BLaER1 (cell line): Measurements from ENCODE around the gene SH3BGR.
"Not testable (repeated sequence)": the region's sequence is repeated elsewhere in the genome, so short reads cannot be mapped to it uniquely, and the experiment has no call there.

Experiments
- H3K27ac ChIP-seq: shearing (Covaris generic); formaldehyde crosslinking; 2 replicates; pipeline ENCODE4 v1.8.1; 2022
- H3K27me3 ChIP-seq: shearing (Covaris generic); formaldehyde crosslinking; 2 replicates; pipeline ENCODE4 v1.8.1; 2022
- H3K36me3 ChIP-seq: shearing (Covaris generic); formaldehyde crosslinking; 2 replicates; pipeline ENCODE4 v1.8.1; 2022
- H3K4me1 ChIP-seq: shearing (Covaris generic); formaldehyde crosslinking; 2 replicates; pipeline ENCODE4 v1.8.1; 2022
- H3K4me2 ChIP-seq: shearing (Covaris generic); formaldehyde crosslinking; 2 replicates; pipeline ENCODE4 v1.8.1; 2022
- H3K4me3 ChIP-seq: shearing (Covaris generic); formaldehyde crosslinking; 2 replicates; pipeline ENCODE4 v1.8.1; 2022
- H3K9ac ChIP-seq: shearing (Covaris generic); formaldehyde crosslinking; 2 replicates; pipeline ENCODE4 v1.8.1; 2022
- H3K9me3 ChIP-seq: shearing (Covaris generic); formaldehyde crosslinking; 2 replicates; pipeline ENCODE4 v1.8.1; 2022
- H4K20me1 ChIP-seq: shearing (Covaris generic); formaldehyde crosslinking; 2 replicates; pipeline ENCODE4 v1.8.1; 2022
- Cebpa-rat ChIP-seq: shearing (Covaris generic); IDR thresholded peaks from 2 replicates; pipeline ENCODE4 v1.8.1; 2022

SH3BGR gene

GRCh38 chr21:39451332-39452206 is at the start of gene SH3BGR:
Gene SH3BGR (plus strand): TSS chr21:39451970. CDS start chr21:39452097, 127 bp downstream.
- H3K4me3 ChIP-seq: no peak within 1 kb of the TSS
- no peak within 1 kb of the TSS for H3K4me2 ChIP-seq

GRCh38 chr21:39406065-39406464 is 45.7 kb upstream of the SH3BGR start:
- Histone ChIP-seq H3K4me2 (no peak overlapping the region), H3K9me3 (peaks cover 16% of the 10 kb centered on the region), H3K4me1 (no peaks in the 10 kb centered on the region), H4K20me1 (no peaks in the 10 kb centered on the region), H3K27me3 (no peaks in the 10 kb centered on the region), H3K9ac (no peak overlapping the region), H3K36me3 (peaks cover 44% of the 10 kb centered on the region), H3K4me3 (no peak overlapping the region), H3K27ac (no peak overlapping the region)
- TF ChIP-seq Cebpa-rat: no peak

More at GRCh38 chr21:39451332-39452206, at the start of gene SH3BGR:
- Histone ChIP-seq H3K4me1 (no peaks in the 10 kb centered on the region), H3K9me3 (no peaks in the 10 kb centered on the region), H3K27me3 (no peaks in the 10 kb centered on the region), H4K20me1 (no peaks in the 10 kb centered on the region), H3K27ac (no peak within 1 kb of the TSS), H3K9ac (no peak within 1 kb of the TSS), H3K36me3 (no peaks in the 10 kb centered on the region)
- no peak for TF ChIP-seq Cebpa-rat

GRCh38 chr21:39419204-39419603 is 32.6 kb upstream of the SH3BGR start:
- H3K27ac ChIP-seq, H3K36me3 ChIP-seq, H4K20me1 ChIP-seq, H3K27me3 ChIP-seq, H3K9ac ChIP-seq, H3K9me3 ChIP-seq, H3K4me3 ChIP-seq, H3K4me1 ChIP-seq, H3K4me2 ChIP-seq: not testable (repeated sequence)

DNA sequence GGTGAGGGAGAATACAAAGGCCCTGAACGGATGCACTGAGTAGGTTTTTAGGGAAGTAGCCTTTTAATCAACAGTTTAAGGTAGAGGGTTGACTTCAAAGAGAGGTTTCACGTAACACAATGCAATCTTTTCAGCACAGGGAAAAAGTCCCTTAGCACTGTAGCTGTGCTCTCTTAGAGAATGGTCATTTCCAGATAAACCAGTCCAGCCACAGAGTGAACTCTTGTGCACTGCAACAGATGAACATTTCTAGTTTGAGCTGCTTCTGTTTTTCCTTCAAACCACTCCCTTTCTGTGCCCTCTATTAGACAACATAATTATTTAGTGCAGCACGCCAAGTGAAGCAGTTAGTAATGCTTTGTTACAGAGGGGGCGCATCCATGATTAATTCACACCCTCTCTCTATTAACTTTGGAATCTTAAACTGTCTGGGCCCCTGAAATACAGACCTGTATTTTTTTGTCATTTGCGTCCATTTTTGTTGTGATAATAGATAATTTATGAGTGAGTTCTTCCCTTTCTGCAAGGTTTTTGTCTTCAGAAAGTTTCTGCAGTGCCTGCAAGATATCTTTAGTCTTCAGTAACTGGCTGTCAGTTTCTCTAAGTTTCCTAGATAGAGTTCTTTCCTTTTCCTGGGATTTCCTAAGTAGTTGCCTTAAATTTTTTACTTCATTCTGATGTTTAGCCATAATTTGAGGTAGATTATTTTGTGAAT is 29.1 kb upstream of the SH3BGR start:
- TF ChIP-seq Cebpa-rat: no peak
- Histone ChIP-seq H3K36me3 (no peaks in the 10 kb centered on the region), H3K4me3 (no peak overlapping the region), H3K4me1 (no peaks in the 10 kb centered on the region), H3K9me3 (0 out of 2 replicates have a peak, but pooled peaks cover 4% of the 10 kb centered on the region), H3K27me3 (no peaks in the 10 kb centered on the region), H3K4me2 (no peak overlapping the region), H3K9ac (no peak overlapping the region), H4K20me1 (no peaks in the 10 kb centered on the region), H3K27ac (no peak overlapping the region)

DNA sequence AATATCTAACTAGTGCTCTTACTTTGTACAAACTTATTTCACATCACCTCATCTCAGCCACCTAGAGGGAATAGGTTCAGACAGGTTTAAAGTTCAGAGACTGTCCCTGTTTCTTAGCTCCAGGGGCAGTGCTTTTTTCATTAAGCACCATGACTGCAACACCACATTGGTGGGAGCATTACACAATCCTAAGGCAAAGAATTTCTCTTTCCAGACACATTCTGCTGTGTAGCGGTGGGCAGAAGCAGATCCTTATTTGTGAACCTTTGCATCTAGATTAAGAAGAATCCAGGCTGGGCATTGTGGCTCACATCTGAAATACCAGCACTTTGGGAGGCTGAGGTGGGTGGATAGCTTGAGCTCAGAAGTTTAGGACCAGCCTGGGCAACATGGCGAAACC is 22.3 kb upstream of the SH3BGR start:
- TF ChIP-seq Cebpa-rat: no peak
- H3K9me3 ChIP-seq: no peaks in the 10 kb centered on the region
- H3K27ac ChIP-seq: no peak overlapping the region
- no peak overlapping the region for H3K4me2 ChIP-seq
- H3K4me3 ChIP-seq: no peak overlapping the region
- no peaks in the 10 kb centered on the region for H3K36me3 ChIP-seq
- H3K4me1 ChIP-seq: no peaks in the 10 kb centered on the region
- no peak overlapping the region for H3K9ac ChIP-seq
- no peaks in the 10 kb centered on the region for H3K27me3 ChIP-seq
- no peaks in the 10 kb centered on the region for H4K20me1 ChIP-seq

- no peaks in the 10 kb centered on the region for H3K36me3 ChIP-seq
- H3K9ac ChIP-seq: no peak overlapping the region
- no peak overlapping the region for H3K4me3 ChIP-seq
- no peaks in the 10 kb centered on the region for H4K20me1 ChIP-seq
- H3K4me1 ChIP-seq: no peaks in the 10 kb centered on the region
- H3K4me2 ChIP-seq: no peak overlapping the region
- H3K9me3 ChIP-seq: no peaks in the 10 kb centered on the region
- H3K27ac ChIP-seq: no peak overlapping the region
- TF ChIP-seq Cebpa-rat: no peak
- H3K27me3 ChIP-seq: no peaks in the 10 kb centered on the region
Observed at GRCh38 chr21:39430016-39430415, 21.8 kb upstream of the SH3BGR start.

- Histone ChIP-seq H3K4me3 (no peak overlapping the region), H3K36me3 (no peaks in the 10 kb centered on the region), H3K4me1 (no peaks in the 10 kb centered on the region), H3K9me3 (no peaks in the 10 kb centered on the region), H3K27ac (no peak overlapping the region), H3K4me2 (no peak overlapping the region), H3K27me3 (no peaks in the 10 kb centered on the region), H3K9ac (no peak overlapping the region), H4K20me1 (no peaks in the 10 kb centered on the region)
- TF ChIP-seq Cebpa-rat: no peak
Observed at GRCh38 chr21:39430457-39430856, 21.3 kb upstream of the SH3BGR start.

- H3K27ac ChIP-seq: no peak overlapping the region
- H3K36me3 ChIP-seq: no peaks in the 10 kb centered on the region
- TF ChIP-seq Cebpa-rat: no peak
- H3K9me3 ChIP-seq: no peaks in the 10 kb centered on the region
- no peak overlapping the region for H3K9ac ChIP-seq
- H3K27me3 ChIP-seq: no peaks in the 10 kb centered on the region
- no peaks in the 10 kb centered on the region for H4K20me1 ChIP-seq
- no peaks in the 10 kb centered on the region for H3K4me1 ChIP-seq
- H3K4me2 ChIP-seq: no peak overlapping the region
- no peak overlapping the region for H3K4me3 ChIP-seq
Observed at GRCh38 chr21:39430954-39431353, 20.8 kb upstream of the SH3BGR start.

DNA sequence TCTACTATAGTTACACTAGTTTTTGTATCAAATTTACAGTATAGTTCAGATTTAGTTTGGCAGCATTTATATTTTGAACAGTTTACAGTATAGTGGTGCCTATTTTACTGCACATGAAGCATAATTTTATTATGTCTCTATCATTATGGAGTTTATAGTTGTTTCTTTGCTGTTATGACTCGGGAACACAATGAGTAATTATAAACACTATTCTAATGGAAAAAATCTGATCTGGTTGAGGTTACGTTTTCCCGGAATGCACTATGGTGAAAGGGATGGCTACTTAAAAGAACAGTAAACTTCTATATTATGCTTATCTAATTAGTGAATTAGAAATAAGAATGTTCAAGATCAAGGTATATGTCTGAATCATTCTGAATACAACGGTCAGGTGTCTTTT is 16.8 kb upstream of the SH3BGR start:
- Histone ChIP-seq H3K9me3 (no peaks in the 10 kb centered on the region), H3K27me3 (no peaks in the 10 kb centered on the region), H3K4me2 (no peak overlapping the region), H4K20me1 (no peaks in the 10 kb centered on the region), H3K4me1 (no peaks in the 10 kb centered on the region), H3K27ac (no peak overlapping the region), H3K9ac (no peak overlapping the region), H3K4me3 (no peak overlapping the region), H3K36me3 (no peaks in the 10 kb centered on the region)
- no peak for TF ChIP-seq Cebpa-rat

DNA sequence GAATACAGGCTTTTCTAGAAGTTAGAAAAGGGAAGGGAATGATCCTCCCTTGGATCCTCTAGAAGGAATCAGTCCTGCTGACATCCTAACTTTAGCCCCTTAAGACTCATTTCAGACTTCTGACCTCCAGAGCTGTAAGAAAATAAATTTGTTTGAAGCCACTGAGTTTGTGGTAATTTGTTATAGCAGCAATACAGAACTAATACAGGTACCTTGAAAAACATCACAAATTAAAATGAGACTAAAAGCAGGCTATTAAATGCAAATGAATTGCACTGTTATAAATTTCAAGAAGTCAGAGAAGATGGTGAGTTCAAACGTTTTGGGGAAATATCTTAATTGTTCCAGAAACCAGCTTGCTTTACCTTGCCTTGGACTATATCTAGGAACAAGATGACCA is 12.5 kb upstream of the SH3BGR start:
- Histone ChIP-seq H3K9me3 (no peaks in the 10 kb centered on the region), H3K4me1 (no peaks in the 10 kb centered on the region), H4K20me1 (no peaks in the 10 kb centered on the region), H3K27me3 (no peaks in the 10 kb centered on the region), H3K4me3 (no peak overlapping the region), H3K27ac (no peak overlapping the region), H3K36me3 (no peaks in the 10 kb centered on the region), H3K4me2 (no peak overlapping the region), H3K9ac (no peak overlapping the region)
- no peak for TF ChIP-seq Cebpa-rat
